CD14-positive monocyte (primary cell): ENCODE measurements around the gene MAN1C1. TPM values are rescaled to one million over a fixed set of nuclear protein-coding genes. Genes with fewer than 3 reads are reported as not detected.
"Not testable (repeated sequence)": the region's sequence is repeated elsewhere in the genome, so short reads cannot be mapped to it uniquely, and the experiment has no call there.

Experiments used
- DNase-seq, 3 donors: peaks; one replicate each; pipeline ENCODE4 v3.0.0-alpha.2; 2011 to 2022
- H2AFZ ChIP-seq: 2 replicates; pipeline ENCODE4 v1.6.0; 2012; ENCODE audit warnings: mild to moderate bottlenecking, low read depth, low read length, inconsistent platforms; ENCODE audit not compliant: insufficient read depth, poor library complexity, severe bottlenecking
- H3K27ac ChIP-seq, 2 donors: 1 replicate in 1 of 2; 2 replicates in 1 of 2; pipeline ENCODE4 v1.5.1; 2012 to 2013; ENCODE audit warnings: low read length in 2 of 2, control low read depth in 1 of 2, inconsistent platforms in 1 of 2, low read depth in 1 of 2, mild to moderate bottlenecking in 1 of 2
- H3K27me3 ChIP-seq, 2 donors: one replicate each; pipeline versions ENCODE4 v1.6.0 to v1.6.1; 2011 to 2013; ENCODE audit warnings: low read length in 2 of 2; ENCODE audit not compliant: control insufficient read depth in 2 of 2, insufficient read depth in 2 of 2
- H3K36me3 ChIP-seq, 2 donors: replicated peaks in 1 of 2; 1 replicate in 1 of 2; 2 replicates in 1 of 2; pipeline versions ENCODE4 v1.5.1 to v1.6.1; 2012 to 2013; ENCODE audit warnings: low read length in 2 of 2, control low read depth in 1 of 2, inconsistent platforms in 1 of 2, mild to moderate bottlenecking in 1 of 2; ENCODE audit not compliant: insufficient read depth in 2 of 2, control insufficient read depth in 1 of 2
- H3K4me1 ChIP-seq, 2 donors: 1 replicate in 1 of 2; 2 replicates in 1 of 2; pipeline versions ENCODE4 v1.5.1 to v1.6.1; 2012 to 2013; ENCODE audit warnings: low read length in 2 of 2, control low read depth in 1 of 2, inconsistent platforms in 1 of 2, mild to moderate bottlenecking in 1 of 2, moderate library complexity in 1 of 2; ENCODE audit not compliant: insufficient read depth in 2 of 2, control insufficient read depth in 1 of 2
- H3K4me2 ChIP-seq: replicated peaks from 2 replicates; pipeline ENCODE3; 2012; ENCODE audit warnings: low read length, moderate library complexity, mild to moderate bottlenecking; ENCODE audit not compliant: poor library complexity, severe bottlenecking; ENCODE audit errors: extremely low read depth
- H3K4me3 ChIP-seq, 3 experiments: fragments of 200-600 bp in 1 of 3; sonication (generic) in 1 of 3; replicated peaks in 1 of 3; 1 replicate in 2 of 3; 2 replicates in 1 of 3; pipeline ENCODE4 v1.5.1; 2011 to 2013; ENCODE audit warnings: low read length in 3 of 3, mild to moderate bottlenecking in 3 of 3, control low read depth in 2 of 3, low read depth in 2 of 3, inconsistent platforms in 1 of 3, moderate library complexity in 1 of 3
- H3K79me2 ChIP-seq: 2 replicates; pipeline ENCODE4 v1.6.0; 2012; ENCODE audit warnings: mild to moderate bottlenecking, control low read depth, inconsistent platforms, low read length, moderate library complexity; ENCODE audit not compliant: insufficient read depth
- H3K9ac ChIP-seq: 2 replicates; pipeline ENCODE4 v1.6.0; 2017; ENCODE audit warnings: low read length, mild to moderate bottlenecking; ENCODE audit not compliant: insufficient read depth, poor library complexity, severe bottlenecking
- H3K9me3 ChIP-seq, 2 donors: replicated peaks in 1 of 2; 1 replicate in 1 of 2; 2 replicates in 1 of 2; pipeline versions ENCODE4 v1.5.1 to v1.6.1; 2012 to 2013; ENCODE audit warnings: low read length in 2 of 2, control low read depth in 1 of 2; ENCODE audit not compliant: control insufficient read depth in 1 of 2, insufficient read depth in 1 of 2
- H4K20me1 ChIP-seq: 2 replicates; pipeline ENCODE4 v1.6.0; 2012; ENCODE audit warnings: mild to moderate bottlenecking, low read length, control low read depth, moderate library complexity; ENCODE audit not compliant: insufficient read depth
- H3K27ac Mint-ChIP-seq, 7 donors: one replicate each; pipeline ENCODE4 v1.8.0; 2020; ENCODE audit warnings: mild to moderate bottlenecking in 7 of 7, mixed read lengths in 7 of 7, moderate library complexity in 6 of 7, inconsistent platforms in 2 of 7
- H3K27me3 Mint-ChIP-seq, 3 donors: one replicate each; pipeline ENCODE4 v1.8.0; 2021 to 2022; ENCODE audit warnings: low read depth in 3 of 3, mild to moderate bottlenecking in 3 of 3, mixed read lengths in 3 of 3, moderate library complexity in 3 of 3, inconsistent platforms in 1 of 3
- H3K36me3 Mint-ChIP-seq, 2 donors: one replicate each; pipeline ENCODE4 v1.8.0; 2020; ENCODE audit warnings: mixed read lengths in 2 of 2, inconsistent platforms in 1 of 2, mild to moderate bottlenecking in 1 of 2
- H3K4me1 Mint-ChIP-seq: one replicate; pipeline ENCODE4 v1.8.0; 2020; ENCODE audit warnings: mild to moderate bottlenecking, mixed read lengths
- H3K4me3 Mint-ChIP-seq, 2 donors: one replicate each; pipeline ENCODE4 v1.8.0; 2020; ENCODE audit warnings: mild to moderate bottlenecking in 2 of 2, mixed read lengths in 2 of 2, moderate library complexity in 1 of 2
- H3K9me3 Mint-ChIP-seq, 7 donors: one replicate each; pipeline ENCODE4 v1.8.0; 2020 to 2022; ENCODE audit warnings: mixed read lengths in 7 of 7, mild to moderate bottlenecking in 6 of 7, moderate library complexity in 6 of 7, inconsistent platforms in 2 of 7
- WGBS: methylation state at CpG from one replicate; pipeline ENCODE4 v1.1.5; 2013; ENCODE audit warnings: missing lambda C conversion rate; ENCODE audit not compliant: insufficient coverage; 5-methylcytosine and 5-hydroxymethylcytosine counted together
- intact Hi-C, 2 donors: fragments of 100-400 bp; cut with micrococcal nuclease; formaldehyde crosslinking; loops; one replicate each; pipeline versions ENCODE4 v1.15.0 to v1.15.1; 2023
- polyA plus RNA-seq, 3 donors: library from polyadenylated mRNA; depleted of rRNA in 1 of 3; unstranded in 2 of 3; stranded (reverse) in 1 of 3; fragments of 300-500 nt in 2 of 3; fragments of >200 nt in 1 of 3; fragmentation: Illumina TruSeq in 2 of 3; gene quantifications; 1 replicate in 2 of 3; 2 replicates in 1 of 3; pipeline ENCODE4 v1.2.3, GENCODE V29; 2012 to 2021
- TF ChIP-seq, protein P1 (sequence below): fragments of 200-600 bp; IDR thresholded peaks from one replicate; pipeline ENCODE4 v1.8.0; 2022; ENCODE audit warnings: antibody characterized with exemption, mild to moderate bottlenecking

The MAN1C1 gene
- polyA plus RNA-seq, 3 donors = 1.2 to 7.2 (median 1.7) TPM

GRCh38 chr1:25603779-25604538, 12.6 kb upstream of the MAN1C1 start:
- H3K27ac ChIP-seq, H4K20me1 ChIP-seq, H3K4me1 ChIP-seq, H3K36me3 Mint-ChIP-seq, H2AFZ ChIP-seq, H3K79me2 ChIP-seq, H3K27ac Mint-ChIP-seq, H3K4me1 Mint-ChIP-seq, H3K36me3 ChIP-seq, H3K27me3 Mint-ChIP-seq, DNase-seq, H3K9me3 ChIP-seq, H3K9me3 Mint-ChIP-seq, H3K9ac ChIP-seq, H3K27me3 ChIP-seq, H3K4me3 Mint-ChIP-seq, intact Hi-C loops, H3K4me2 ChIP-seq, H3K4me3 ChIP-seq: not testable (repeated sequence)
- WGBS = no CpG with 5 or more reads among the region's 55 CpGs

GRCh38 chr1:25607123-25607522, 9.5 kb upstream of the MAN1C1 start:
- Mint-ChIP-seq H3K4me3 (no peak overlapping the region), H3K27me3 (peaks cover 8 to 19% (median 13%) of the 10 kb centered on the region in 3 donors)
- intact Hi-C loops = no loop called here

More at GRCh38 chr1:25607123-25607522, 9.5 kb upstream of the MAN1C1 start:
- peaks cover 3% of the 10 kb centered on the region for H3K4me1 Mint-ChIP-seq
- Histone ChIP-seq H2AFZ (no peak overlapping the region), H3K4me3 (no peak overlapping the region), H3K4me1 (no peaks in the 10 kb centered on the region), H4K20me1 (no peaks in the 10 kb centered on the region), H3K27me3 (peaks cover 14 to 15% of the 10 kb centered on the region in 2 donors), H3K9ac (no peak overlapping the region), H3K36me3 (no peaks in the 10 kb centered on the region), H3K9me3 (no peaks in the 10 kb centered on the region), H3K79me2 (no peaks in the 10 kb centered on the region), H3K4me2 (no peak overlapping the region), H3K27ac (no peak overlapping the region)
- no peaks in the 10 kb centered on the region for H3K36me3 Mint-ChIP-seq
- peaks cover 0 to under 1% (median 0%) of the 10 kb centered on the region in 7 donors for H3K9me3 Mint-ChIP-seq
- 93% methylated on average over 2 of the region's 5 CpGs for WGBS
- peak overlapping the region in 1 of 7 donors; percentile 26 for H3K27ac Mint-ChIP-seq
- DNase-seq = no peak
- TF ChIP-seq, protein P1, sequence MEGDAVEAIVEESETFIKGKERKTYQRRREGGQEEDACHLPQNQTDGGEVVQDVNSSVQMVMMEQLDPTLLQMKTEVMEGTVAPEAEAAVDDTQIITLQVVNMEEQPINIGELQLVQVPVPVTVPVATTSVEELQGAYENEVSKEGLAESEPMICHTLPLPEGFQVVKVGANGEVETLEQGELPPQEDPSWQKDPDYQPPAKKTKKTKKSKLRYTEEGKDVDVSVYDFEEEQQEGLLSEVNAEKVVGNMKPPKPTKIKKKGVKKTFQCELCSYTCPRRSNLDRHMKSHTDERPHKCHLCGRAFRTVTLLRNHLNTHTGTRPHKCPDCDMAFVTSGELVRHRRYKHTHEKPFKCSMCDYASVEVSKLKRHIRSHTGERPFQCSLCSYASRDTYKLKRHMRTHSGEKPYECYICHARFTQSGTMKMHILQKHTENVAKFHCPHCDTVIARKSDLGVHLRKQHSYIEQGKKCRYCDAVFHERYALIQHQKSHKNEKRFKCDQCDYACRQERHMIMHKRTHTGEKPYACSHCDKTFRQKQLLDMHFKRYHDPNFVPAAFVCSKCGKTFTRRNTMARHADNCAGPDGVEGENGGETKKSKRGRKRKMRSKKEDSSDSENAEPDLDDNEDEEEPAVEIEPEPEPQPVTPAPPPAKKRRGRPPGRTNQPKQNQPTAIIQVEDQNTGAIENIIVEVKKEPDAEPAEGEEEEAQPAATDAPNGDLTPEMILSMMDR = no peak
